HG02973 (cell line): ENCODE data around the gene ZCCHC24.
A peak's percentile ranks its signal among the peaks of the same experiment; 100 is the strongest.
"Not testable (repeated sequence)": the region's sequence is repeated elsewhere in the genome, so short reads cannot be mapped to it uniquely, and the experiment has no call there.

ENCODE experiments used
- ATAC-seq: cut with Tn5 transposase; IDR thresholded peaks from one replicate; pipeline ENCODE4 v1.9.1; 2021; ENCODE audit warnings: moderate library complexity; ENCODE audit not compliant: unreplicated experiment

ZCCHC24 gene

DNA sequence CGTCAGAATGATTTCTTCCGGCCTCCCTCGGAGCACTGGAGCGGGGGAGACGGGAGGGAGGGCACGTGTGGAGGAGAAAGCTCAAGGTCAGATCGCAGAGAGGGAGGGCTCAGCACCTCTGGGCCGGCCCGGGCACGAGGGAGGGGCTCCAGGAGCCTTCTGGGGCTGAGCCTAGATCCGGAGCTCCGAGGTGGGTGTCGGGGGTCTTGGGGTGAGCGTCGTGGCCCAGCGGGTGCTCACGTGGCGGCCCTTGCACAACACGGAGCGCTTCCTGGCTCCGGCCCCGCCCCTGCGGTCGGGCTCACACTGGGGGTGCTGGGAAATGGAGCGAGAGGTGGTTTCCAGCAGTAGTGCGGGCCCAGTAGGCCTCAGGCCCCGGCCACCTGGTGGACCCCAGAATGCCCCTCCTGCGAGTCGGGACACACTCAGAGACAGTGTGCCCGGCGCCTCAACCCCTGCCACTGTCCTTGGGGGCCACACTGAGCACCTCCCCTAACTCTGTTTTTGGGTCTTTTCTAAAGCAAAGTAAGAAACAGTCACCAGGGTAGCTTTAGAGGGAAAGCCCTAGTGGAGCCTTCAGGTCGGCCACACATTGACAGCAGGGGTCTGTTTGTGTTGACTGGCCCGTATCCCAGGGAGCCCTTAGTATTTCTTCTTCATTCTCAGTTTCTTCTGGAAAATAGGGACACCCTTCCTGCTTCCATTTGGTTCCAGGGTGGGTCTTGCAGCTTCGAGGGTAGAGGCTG is 97.4 kb downstream of the ZCCHC24 start:
- ATAC-seq, result peak; percentile 62

DNA sequence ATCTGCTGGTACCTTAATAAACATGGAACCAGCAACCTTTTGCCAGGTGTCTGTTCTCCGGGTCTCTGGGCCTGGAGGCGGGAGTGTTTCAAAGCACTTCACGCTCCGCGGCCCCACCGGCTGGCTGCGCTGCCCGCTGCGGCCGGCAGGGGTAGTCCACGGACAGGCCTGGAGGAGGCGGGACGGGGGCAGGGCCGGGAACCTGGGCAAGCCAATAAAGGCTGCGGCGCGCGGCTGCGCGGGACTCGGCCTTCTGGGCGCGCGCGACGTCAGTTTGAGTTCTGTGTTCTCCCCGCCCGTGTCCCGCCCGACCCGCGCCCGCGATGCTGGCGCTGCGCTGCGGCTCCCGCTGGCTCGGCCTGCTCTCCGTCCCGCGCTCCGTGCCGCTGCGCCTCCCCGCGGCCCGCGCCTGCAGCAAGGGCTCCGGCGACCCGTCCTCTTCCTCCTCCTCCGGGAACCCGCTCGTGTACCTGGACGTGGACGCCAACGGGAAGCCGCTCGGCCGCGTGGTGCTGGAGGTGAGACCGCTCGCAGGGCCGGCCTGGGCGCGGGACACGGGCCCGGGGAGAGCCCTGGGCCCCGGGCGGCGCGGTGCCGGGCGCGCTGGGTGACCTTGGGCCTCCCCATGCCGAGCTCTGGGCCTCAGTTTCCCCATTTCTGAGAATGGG is 98.1 kb downstream of the ZCCHC24 start, which contains the start of gene PPIF:
Gene PPIF (plus strand): TSS at position 244 of the 668 bp plus-strand sequence. CDS start 80 bp downstream, at position 324.
- ATAC-seq, result peak; percentile 76

DNA sequence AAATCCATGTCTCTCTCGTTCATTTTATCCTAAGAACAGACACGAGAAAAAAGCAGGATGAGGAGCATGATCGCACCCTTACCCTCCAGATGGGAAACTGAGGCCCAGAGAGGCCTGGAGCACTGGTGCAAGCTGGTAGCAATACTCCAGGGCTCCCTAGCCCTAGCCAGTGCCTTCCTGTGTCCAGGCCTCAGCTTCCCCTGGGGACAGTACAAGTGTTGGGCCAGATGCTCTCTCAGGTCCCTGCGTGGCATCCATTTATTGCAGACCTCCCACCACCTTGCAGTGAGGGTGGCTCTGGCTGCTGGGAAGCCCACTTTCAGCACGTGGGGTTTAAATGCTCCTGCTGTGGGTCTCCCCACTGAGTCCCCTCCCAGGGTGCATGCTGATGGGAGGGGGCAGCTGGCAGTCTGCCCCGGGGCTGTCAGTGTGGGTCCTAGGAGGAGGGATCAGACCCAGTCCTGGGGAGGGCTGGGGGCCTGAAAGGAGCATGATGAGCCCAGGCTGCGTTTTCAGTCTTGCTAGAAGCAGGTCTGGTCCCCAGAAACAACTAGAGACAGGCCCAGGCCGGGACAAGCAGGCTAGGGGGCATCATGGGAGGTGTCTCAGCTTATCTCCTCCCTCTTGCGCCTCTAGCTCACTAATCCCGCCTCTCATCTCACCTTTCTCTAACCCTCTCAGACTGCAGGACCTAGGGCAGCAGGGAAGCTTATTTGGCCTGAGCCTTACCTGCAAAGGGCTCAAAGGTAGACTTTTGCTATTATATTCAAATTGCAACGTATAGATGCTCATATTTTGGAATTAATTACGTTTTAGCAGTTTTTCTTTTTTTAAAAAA is 98.8 kb downstream of the ZCCHC24 start:
- no peak for ATAC-seq

DNA sequence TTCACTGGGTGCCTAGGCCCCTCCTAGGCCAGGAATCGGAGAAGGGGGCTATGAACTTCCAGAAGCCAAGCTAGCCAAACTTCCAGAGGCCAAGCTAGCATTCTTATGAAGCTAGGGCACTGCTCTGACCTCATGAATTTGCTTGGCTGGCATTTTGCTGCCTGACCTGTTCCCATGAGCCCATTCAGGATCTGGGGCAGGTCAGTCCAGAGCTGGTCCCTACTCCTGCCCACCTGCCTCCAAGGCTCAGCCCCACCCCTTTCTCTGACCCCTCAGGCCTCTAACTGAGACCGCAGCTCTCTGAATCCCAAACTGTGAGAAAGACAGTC is 99.4 kb downstream of the ZCCHC24 start:
- ATAC-seq, result no peak

DNA sequence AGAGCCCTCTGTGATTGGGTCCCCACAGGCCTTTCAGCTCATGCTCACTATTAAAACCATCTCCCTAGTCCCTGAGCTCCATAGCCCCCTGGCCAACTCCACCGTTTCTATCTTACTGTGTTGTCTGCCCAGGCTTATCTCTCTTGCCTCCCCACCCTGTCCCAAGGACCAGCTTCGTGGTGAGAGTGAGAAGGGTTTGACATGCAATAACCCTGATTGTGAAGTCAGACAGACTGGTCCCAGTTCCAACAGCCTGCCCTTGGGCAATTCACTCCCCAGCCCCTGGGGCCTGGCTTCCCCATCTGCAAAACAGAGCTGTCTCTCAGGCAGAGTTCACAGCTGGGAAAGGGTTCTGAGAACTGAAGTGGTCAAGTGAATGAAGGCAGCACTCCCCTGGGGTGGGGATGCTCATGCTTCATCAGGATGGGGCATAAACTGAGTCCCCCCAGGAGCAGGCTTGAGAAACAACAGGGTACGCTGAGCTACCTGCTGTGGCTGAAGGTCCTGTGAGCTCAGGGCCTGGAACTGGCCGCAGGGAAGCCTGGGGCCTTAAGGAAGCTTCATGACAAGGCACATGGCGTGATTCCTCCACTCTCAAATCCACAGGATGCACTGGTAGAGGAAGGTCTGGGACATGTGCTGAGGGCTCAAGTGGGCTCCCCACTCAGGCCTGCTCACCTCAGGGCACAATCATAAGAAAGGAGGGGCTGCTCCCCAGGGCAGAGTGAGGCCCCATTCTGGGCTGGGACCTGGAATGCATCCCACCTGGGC is 100.0 kb downstream of the ZCCHC24 start:
- ATAC-seq, result no peak

DNA sequence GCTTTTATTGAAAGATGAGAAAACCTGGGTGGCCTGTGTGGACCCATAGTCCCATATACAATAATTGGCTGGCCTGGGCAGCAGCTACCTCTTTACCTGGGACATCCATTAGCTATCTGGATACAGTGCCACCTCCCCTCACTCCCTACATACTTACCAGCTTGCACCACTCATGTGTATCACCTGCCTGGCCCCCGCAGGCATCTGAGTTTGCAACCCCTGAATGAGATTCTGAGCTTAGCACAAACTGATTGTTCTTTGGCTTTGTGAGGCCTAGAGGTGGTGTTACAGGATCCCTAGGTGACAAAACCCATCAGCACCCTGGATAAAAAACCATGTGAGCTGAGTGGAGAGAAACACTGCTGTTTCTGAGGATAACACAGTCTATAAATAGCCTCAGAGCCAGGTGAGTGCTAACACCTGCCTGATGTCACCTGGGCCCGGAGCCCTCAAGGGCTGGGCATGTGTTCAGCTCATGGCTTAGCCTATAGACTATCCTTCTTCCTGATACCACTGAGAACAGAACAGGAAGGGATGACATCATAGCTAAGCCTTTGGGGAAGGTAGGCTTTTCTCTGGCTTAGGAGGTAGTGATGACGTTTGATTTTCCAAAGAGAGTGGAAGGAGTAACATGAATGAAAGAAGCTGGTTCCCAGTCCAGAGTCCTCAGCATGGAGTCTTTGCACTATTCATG is 100.8 kb downstream of the ZCCHC24 start:
- no peak for ATAC-seq

DNA sequence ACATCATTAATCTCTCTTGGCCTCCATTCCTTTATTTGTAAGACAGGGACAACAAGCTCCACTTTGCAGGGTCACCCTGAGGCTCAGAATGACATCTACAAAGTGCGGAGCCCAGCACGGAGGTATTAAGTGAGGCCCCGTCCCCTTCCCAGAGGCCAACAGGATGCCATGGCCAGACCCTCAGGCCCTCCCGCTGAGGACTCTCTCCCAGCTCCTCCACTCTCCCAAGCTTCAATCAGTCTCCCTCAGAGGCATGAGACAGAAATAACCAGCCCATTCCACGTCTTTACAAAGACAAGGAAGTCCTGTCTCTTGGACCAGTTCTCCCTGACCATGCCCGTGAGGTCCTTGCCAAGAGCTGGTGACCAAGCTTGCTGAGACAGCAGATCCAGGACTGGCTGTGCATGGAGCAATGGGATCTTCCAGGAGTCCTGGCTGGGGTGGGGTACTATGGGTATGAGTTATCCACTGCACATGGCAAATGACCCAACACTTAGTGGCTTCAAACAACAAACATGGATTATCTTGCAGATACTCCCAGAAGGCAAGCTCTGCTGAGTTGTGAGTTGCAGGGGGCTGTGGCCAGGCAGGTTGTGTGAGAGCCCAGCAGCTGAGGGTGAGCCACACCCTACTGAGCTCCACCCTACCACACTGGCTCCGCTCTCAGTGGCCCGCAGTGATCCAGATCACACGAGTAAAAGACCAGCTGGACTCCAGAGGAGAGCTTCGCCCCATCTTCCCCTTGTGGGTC is 102.4 kb downstream of the ZCCHC24 start:
- no peak for ATAC-seq

DNA sequence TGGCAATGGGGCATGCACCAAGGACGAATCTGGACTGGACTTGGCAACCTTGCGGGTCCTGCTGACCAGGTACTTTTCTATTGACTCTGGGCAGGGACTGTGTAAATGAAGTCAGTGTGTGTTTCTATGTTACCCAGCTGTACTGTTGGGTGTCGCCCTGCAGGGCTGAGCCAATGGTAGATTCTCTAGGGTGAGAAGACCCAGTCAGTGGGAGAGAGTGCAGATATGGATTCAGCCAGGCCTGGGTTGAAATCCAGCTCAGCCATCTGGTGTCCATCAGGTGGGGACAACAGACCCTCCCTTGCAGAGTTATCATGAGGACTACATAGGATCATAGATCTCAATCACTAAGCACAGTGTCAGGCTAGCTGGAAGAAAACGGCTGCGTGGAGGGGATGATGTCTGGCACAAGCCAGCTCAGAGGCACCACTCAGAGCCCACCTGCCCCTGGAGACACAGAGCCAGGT is 103.1 kb downstream of the ZCCHC24 start:
- no peak for ATAC-seq

DNA sequence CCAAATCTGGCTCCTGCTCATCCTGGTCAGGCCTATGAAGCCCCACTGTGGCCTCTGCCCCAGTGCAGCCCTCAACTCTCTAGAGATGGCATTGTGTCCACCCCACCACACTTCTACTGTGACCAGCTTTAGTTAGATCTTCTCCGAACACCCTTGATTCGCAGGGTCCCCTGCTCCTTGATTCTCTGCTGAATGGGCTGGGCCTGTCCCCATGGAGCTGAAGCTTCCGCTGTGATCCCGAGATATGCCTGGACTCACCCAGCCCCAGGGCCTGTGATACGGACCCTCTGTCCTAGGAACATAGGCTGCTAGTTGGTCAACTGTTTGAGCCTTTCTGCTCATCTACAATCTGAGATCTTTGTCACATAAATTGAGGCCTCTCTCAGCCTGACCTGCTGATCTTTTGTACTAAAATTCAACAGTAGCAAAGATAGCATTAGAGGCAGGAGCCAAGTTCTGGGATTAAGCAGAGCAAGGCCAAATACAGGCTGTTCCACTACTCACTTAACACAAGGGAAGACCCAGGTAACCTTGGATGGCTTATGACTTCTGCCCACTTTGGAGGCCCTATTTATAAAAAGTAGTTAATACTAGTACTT is 104.7 kb downstream of the ZCCHC24 start:
- no peak for ATAC-seq

DNA sequence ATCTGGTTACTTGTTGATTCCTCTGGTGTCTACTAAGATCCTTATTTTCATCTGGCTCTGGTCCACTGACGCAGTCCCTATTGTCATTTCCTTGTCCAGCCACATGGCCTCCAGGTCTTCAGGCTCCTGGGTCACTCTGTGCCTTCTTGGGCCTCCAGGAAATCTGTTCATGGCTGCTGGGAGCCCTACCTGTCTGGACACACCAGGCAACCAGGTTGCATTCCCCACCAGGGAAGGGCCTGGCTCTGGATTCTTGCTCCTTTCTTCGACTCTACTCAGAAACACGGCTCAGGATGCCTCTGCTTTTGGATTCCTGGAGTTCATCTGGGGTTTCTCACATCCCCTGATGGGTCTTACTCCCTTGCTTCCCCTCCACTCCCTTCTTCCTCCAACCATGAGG is 106.2 kb downstream of the ZCCHC24 start:
- ATAC-seq, result no peak

DNA sequence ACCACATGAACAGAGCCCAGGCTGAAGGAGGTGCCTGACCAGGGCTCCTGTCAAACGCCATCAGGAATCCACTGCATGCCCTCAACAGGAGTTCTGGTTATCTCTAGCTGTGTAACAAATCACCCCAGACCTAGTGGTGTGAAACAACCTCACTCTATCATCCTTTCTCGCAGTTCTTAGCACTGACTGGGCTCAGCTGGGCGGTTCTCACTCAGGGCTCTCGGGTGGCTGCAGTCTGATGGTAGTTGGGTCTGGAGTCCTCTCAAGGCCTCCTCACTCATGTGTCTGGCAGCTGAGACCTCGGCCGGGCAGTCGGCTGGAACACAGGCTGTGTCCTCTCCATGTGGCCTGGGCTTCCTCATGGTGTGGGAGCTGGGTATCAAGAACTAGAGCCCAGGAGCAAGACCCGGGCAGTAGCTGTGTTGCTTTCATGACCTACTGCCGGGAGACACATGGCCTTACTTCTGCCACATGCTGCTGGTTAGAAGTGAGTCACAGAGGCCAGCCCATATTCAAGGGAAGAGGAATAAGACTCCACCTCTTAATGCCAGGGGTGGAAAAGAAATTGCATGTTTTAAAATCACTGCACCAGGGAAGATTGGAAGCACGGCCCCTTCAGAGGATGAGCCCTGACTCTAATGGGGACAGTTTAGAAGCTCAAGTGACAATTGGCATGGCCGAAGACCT is 107.5 kb downstream of the ZCCHC24 start:
- ATAC-seq, result not testable (repeated sequence)

DNA sequence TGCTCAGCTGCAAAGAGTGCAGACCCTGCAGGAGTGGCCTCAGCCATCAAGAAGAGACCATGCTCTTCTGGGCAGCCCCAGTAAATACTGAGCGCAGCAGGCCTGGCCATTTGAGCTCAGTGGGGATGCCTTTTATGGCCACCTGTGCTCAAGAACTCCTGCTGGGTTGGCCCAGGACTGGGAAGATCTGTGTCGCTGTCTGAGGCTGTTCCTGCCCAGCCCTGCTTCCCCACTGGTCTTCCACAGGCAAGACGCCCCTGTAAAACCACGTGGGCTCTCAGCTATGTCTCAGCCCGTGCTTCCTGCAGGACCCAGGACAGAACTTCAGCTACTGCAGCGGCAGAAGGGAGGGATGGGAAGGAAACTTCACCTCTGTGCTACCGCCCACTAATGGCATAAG is 108.7 kb downstream of the ZCCHC24 start:
- no peak for ATAC-seq

DNA sequence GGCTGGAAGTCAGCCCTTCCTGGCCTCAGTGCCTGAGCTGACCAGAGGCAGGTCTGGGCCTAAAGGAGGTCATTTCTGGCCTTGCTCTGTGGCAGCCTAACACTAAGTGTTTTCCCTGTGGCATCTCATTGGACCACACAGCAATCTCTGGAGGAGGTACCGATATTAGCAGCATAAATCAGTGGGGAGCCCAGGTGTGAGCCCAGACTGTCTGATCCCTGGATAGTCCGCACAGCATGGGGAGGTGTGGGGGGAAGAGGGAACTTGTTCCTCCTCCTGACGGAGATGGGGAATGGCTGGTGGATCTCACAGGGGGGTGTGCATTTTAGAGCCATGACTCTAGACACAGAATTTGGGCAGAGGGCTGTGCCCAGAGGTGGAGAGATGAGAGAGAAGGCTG is 109.1 kb downstream of the ZCCHC24 start:
- no peak for ATAC-seq

DNA sequence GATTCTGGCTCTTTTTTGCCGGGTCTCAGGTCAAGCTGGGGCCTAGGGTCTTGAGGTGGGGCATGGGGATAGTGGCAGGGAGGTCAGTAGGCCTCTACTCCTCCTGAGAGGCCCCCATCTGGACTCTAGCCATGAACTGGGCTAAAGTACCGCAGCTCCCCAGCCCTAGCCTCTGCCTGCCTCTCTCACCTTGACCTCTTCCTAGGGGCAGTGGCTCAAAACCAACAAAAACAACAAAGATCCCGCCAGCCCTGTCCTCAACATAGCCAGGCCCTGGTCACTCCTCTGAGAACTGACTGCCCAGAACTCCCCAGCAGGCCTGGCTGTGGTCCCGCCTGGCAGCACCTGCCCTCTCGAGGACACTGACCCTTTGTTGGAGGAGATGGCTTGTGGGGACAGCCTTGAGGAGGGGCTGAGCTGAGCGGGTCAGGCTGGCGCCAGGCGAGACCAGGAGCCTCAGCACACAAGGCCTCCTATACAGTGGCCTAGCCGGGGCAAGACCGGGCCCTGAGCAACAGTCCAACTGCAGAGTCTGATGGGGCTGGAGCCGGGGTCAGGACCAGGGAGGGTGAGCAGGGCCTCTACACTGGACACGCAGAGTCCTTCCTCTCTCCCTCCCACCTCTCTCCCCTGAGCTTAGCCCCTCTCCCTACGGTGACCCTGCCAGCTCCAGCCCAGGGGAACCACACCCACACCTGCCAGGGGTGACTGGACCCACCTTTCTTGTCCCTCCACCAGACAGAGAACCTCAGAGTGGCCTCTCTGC is 109.8 kb downstream of the ZCCHC24 start:
- no peak for ATAC-seq

DNA sequence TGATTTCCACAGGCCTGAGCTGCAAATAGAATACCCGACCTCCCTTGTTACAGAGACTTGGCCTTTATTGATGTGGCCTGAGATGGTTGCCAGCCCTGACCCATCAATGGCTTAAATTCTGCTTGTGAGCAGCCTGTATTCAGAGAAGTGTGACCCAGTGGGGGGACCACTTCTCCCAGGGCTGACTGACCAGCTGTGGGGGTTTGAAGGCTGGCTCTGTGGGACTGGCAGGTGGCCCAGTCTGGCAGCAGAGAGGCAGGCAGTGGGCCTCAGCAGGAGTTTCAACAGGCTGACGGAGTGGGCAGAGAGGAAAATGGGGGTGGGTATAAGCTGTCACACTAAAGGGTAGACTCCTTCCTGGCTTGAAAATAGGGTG is 110.3 kb downstream of the ZCCHC24 start:
- no peak for ATAC-seq

DNA sequence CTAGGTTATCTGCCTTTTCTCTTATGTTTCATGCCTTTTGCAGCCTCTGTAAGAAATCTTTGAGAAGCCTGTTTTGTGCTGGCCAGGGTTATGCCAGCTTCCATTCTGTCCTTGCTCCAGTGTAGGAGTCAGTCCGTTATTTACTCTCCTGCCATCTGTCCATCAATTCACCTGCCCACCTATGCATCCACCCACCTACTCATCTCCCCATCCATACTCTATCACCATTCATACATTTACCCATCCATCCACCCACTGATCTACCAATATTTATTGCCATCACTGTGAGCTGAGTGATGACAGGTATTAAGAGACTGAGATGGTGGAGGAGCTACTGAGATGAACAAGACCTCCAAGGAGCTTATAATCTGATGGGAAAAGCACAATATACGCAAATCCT is 110.9 kb downstream of the ZCCHC24 start:
- no peak for ATAC-seq

DNA sequence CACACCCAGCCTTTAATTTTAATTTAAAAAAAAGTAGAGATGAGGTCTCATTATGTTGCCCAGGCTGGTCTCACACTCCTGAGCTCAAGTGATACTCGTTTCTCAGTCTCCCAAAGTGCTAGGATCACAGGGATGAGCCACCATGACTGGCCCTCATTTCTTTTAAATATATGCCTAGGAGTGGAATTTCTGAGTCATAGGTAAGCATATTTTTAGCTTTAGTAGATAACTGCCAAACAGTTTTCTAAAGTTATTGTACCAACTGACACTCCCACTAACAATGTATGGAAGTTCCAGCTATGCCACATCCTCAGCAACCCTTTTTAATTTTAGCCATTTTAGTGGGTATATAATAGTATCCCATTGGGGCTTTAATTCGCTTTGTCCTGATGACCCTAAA is 111.9 kb downstream of the ZCCHC24 start:
- no peak for ATAC-seq
